ENCODE data around the gene DCP2.

The DCP2 gene

DNA sequence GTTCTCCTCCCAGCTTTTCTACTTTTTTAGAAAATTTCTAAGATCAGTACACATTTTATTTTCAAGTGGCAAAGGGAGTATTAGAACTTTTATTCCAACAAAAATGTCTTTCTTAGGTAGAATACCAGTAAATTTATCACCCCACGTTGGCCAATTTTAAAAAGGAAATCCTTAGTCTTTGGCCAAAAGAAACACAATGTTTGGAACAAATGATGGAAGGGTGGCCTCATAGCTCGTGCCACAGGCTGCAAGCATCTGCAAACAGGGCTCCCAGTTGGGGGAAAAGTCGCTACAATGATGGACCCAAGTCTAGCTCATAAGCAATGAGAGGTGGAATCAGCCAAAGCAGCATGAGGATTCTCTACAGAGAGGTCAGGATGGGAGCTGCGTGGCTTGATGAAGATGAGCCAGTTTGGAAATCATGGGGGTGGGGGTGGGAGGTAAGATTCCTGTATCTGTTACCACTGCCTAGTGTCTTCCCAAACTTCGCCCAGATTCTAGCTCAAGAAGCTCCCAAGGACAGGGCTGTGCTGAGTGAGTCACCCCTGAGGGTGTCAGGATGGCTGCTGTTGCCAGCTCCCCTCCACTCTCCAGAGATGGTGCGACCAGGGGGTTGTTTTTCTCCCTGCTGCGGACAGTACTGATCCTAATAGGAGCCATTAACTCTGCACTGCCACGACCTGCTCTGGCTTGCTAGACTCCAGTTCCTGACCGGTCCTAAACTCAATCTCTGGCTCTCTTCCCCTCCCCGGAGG lies 75.6 kb downstream of the DCP2 start:
- TF ChIP-seq, protein P1, sequence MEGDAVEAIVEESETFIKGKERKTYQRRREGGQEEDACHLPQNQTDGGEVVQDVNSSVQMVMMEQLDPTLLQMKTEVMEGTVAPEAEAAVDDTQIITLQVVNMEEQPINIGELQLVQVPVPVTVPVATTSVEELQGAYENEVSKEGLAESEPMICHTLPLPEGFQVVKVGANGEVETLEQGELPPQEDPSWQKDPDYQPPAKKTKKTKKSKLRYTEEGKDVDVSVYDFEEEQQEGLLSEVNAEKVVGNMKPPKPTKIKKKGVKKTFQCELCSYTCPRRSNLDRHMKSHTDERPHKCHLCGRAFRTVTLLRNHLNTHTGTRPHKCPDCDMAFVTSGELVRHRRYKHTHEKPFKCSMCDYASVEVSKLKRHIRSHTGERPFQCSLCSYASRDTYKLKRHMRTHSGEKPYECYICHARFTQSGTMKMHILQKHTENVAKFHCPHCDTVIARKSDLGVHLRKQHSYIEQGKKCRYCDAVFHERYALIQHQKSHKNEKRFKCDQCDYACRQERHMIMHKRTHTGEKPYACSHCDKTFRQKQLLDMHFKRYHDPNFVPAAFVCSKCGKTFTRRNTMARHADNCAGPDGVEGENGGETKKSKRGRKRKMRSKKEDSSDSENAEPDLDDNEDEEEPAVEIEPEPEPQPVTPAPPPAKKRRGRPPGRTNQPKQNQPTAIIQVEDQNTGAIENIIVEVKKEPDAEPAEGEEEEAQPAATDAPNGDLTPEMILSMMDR (IDR thresholded peaks at IDR 0.05; ENCODE audit: control extremely low read depth, extremely low read depth, low read depth, missing control alignments) = no peak
- no peak for DNase-seq (ENCODE audit: extremely low spot score)
- ChIA-PET POLR2A (no interaction called here), CTCF (interaction anchor here (0.9 to 1.0 kb wide), 3 partner anchors 16 to 56 kb away, joined by 3 read pairs; no protein-coding TSS in a partner anchor)

DNA sequence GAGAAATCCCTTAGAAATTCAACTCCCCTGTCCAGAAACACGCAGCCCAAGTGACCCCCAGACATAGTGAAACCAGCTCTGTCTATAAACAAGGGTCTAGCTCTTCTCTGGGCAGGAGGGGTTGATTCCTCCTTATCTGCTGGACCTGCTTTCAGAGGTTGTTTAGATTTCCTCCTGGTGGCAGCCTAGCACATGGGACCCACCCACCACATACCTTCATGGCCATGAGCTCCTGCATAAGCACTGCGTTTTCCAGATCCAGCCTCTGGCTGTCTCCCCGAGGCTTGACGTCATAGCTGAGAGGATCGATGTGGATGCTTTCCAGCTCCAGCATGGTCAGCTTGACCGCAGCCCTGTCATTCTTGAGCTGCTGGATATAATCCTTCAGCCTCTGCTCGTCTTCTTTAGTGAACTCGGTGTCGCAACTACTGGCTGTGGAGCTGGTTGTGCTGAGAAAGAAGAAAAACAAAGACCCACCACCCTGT lies 77.0 kb downstream of the DCP2 start:
- DNase-seq (ENCODE audit: extremely low spot score) = no peak
- TF ChIP-seq, protein P1 (IDR thresholded peaks at IDR 0.05; ENCODE audit: control extremely low read depth, extremely low read depth, low read depth, missing control alignments) = no peak
- POLR2A ChIA-PET = no interaction called here
- CTCF ChIA-PET = interaction anchor here (1.0 to 1.1 kb wide), 4 partner anchors 9 to 57 kb away, joined by 3 to 4 read pairs (median 4); no protein-coding TSS in a partner anchor

DNA sequence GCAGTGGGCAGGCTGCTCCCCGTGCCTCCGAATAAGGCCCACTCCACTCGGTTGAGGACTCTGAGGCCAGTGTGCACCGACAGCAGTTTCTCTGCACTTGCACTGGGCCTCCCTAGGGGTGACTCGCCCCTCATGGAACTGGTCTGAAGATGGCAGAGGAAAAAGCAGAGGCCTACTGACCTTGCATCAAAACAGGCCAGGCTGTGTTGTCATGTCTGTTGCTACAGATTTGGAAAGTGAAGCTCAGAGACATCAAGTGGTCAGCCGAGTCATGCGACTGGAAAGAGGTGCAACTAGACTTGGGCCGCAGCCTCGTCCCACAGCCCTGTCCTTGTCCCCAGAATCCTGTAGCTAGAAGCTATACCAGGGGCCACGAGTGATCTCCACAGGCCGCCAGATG lies 78.3 kb downstream of the DCP2 start:
- POLR2A ChIA-PET = no interaction called here
- TF ChIP-seq, protein P1 (IDR thresholded peaks at IDR 0.05; ENCODE audit: control extremely low read depth, extremely low read depth, low read depth, missing control alignments) = no peak
- DNase-seq (ENCODE audit: extremely low spot score) = no peak
- CTCF ChIA-PET = no interaction called here

DNA sequence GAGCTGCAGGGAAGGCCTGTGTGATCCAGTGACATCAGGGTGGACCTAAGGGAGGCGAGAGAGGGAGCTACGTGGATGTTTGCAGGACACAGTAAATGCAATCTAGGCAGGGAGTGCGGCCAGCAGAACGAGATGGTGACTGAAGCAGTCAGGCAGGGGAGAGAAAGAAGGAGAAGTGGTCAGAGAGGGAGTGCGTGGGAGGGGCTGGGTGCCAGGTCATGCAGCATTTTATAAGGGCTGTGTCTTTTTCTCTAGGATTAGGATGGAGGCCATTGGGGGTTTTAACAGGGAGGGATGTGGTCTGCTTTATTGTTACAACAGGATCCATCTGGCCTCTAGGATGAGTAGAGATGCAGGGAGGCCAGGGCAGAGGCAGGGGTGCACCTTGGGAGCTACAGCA lies 80.4 kb downstream of the DCP2 start:
- POLR2A ChIA-PET = no interaction called here
- DNase-seq (ENCODE audit: extremely low spot score) = no peak
- CTCF ChIA-PET = interaction anchor here (1.6 kb wide), 1 partner anchor 14 kb away, joined by 3 read pairs; no protein-coding TSS in a partner anchor
- TF ChIP-seq, protein P1 (IDR thresholded peaks at IDR 0.05; ENCODE audit: control extremely low read depth, extremely low read depth, low read depth, missing control alignments) = no peak

DNA sequence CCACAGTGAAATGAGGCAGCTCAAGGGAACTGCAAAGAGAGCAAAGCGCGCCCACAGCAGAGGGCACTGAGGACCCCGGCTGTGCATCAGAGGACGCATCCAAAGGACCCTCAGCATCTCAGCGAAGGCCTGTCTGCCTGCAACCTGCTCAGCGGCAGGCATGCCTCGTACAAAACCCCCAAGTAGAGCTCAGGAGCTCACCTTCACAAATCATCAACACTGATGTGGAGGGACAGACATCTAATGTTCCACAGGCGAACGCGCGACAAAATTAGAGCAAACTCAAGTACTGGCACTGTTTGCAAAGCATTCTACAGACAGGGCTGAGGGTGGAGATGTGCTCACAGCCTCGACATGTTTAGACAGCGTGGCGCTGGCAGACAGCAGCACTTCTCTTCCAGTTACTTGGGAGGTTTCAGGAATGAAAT lies 81.0 kb downstream of the DCP2 start:
- POLR2A ChIA-PET = no interaction called here
- CTCF ChIA-PET = interaction anchor here (1.6 kb wide), 1 partner anchor 15 kb away, joined by 3 read pairs; no protein-coding TSS in a partner anchor
- TF ChIP-seq, protein P1 (IDR thresholded peaks at IDR 0.05; ENCODE audit: control extremely low read depth, extremely low read depth, low read depth, missing control alignments) = no peak
- DNase-seq (ENCODE audit: extremely low spot score) = no peak

DNA sequence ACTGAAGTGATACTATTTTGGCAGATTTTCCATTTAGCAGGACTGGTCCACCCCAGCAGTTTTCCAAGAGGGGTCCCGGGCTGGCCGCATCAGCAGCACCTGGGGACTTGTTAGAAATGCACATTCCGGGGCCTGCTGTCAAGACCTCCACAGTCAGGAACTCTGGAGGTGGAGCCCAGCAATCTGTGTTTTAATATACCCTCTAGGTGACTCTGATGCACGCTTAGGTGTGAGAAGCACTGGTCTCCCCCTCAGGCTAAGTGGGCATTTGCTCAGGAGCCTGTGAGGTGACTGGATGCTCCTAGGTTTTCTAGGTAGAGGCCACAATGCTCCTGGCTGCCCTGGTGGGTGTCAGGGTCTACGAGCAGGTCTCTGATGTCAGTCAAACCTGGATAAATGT lies 81.7 kb downstream of the DCP2 start:
- no peak for DNase-seq (ENCODE audit: extremely low spot score)
- ChIA-PET POLR2A (no interaction called here), CTCF (interaction anchor here (1.4 kb wide), 1 partner anchor 15 kb away, joined by 4 read pairs; no protein-coding TSS in a partner anchor)
- TF ChIP-seq, protein P1 (IDR thresholded peaks at IDR 0.05; ENCODE audit: control extremely low read depth, extremely low read depth, low read depth, missing control alignments) = no peak

All from GM10248 (cell line).